HUES48 (cell line): ENCODE measurements around the gene SLC13A2.

ENCODE experiments used
- H3K27ac ChIP-seq: one replicate; pipeline ENCODE4 v1.7.0; 2013; ENCODE audit warnings: low read depth, low read length, inconsistent platforms
- H3K27me3 ChIP-seq: 2 replicates; pipeline ENCODE4 v1.6.1; 2013; ENCODE audit warnings: mild to moderate bottlenecking, low read length; ENCODE audit not compliant: control insufficient read depth, insufficient read depth
- H3K36me3 ChIP-seq: 2 replicates; pipeline ENCODE4 v1.6.1; 2013; ENCODE audit warnings: low read length; ENCODE audit not compliant: control insufficient read depth, insufficient read depth
- H3K4me1 ChIP-seq: 2 replicates; pipeline ENCODE4 v1.6.1; 2013; ENCODE audit warnings: mild to moderate bottlenecking, low read length; ENCODE audit not compliant: control insufficient read depth, insufficient read depth
- H3K4me3 ChIP-seq: 2 replicates; pipeline ENCODE4 v1.5.1; 2013; ENCODE audit warnings: mild to moderate bottlenecking, low read depth, low read length
- H3K9ac ChIP-seq: 2 replicates; pipeline ENCODE4 v1.6.1; 2013; ENCODE audit warnings: mild to moderate bottlenecking, low read depth, low read length, moderate library complexity
- H3K9me3 ChIP-seq: 2 replicates; pipeline ENCODE4 v1.6.1; 2013; ENCODE audit warnings: low read length; ENCODE audit not compliant: control insufficient read depth, insufficient read depth

Gene SLC13A2

GRCh38 chr17:28471531-28472342 is 1.7 kb upstream of the SLC13A2 start:
- Histone ChIP-seq H3K27ac (no peak overlapping the region), H3K27me3 (no peaks in the 10 kb centered on the region), H3K9me3 (no peaks in the 10 kb centered on the region), H3K4me1 (no peaks in the 10 kb centered on the region), H3K4me3 (no peak overlapping the region), H3K9ac (no peak overlapping the region), H3K36me3 (no peaks in the 10 kb centered on the region)

- no peaks in the 10 kb centered on the region for H3K4me1 ChIP-seq
- no peak overlapping the region for H3K4me3 ChIP-seq
- H3K9ac ChIP-seq, result no peak overlapping the region
- no peaks in the 10 kb centered on the region for H3K36me3 ChIP-seq
- no peaks in the 10 kb centered on the region for H3K9me3 ChIP-seq
- no peaks in the 10 kb centered on the region for H3K27me3 ChIP-seq
- no peak overlapping the region for H3K27ac ChIP-seq
Observed at GRCh38 chr17:28472871-28473497, 460 bp upstream of the SLC13A2 start.

- no peak overlapping the region for H3K4me3 ChIP-seq
- no peaks in the 10 kb centered on the region for H3K27me3 ChIP-seq
- no peak overlapping the region for H3K9ac ChIP-seq
- no peak overlapping the region for H3K27ac ChIP-seq
- no peaks in the 10 kb centered on the region for H3K4me1 ChIP-seq
- H3K9me3 ChIP-seq, result no peaks in the 10 kb centered on the region
- H3K36me3 ChIP-seq, result no peaks in the 10 kb centered on the region
Observed at GRCh38 chr17:28474111-28474531, 677 bp downstream of the SLC13A2 start.

DNA sequence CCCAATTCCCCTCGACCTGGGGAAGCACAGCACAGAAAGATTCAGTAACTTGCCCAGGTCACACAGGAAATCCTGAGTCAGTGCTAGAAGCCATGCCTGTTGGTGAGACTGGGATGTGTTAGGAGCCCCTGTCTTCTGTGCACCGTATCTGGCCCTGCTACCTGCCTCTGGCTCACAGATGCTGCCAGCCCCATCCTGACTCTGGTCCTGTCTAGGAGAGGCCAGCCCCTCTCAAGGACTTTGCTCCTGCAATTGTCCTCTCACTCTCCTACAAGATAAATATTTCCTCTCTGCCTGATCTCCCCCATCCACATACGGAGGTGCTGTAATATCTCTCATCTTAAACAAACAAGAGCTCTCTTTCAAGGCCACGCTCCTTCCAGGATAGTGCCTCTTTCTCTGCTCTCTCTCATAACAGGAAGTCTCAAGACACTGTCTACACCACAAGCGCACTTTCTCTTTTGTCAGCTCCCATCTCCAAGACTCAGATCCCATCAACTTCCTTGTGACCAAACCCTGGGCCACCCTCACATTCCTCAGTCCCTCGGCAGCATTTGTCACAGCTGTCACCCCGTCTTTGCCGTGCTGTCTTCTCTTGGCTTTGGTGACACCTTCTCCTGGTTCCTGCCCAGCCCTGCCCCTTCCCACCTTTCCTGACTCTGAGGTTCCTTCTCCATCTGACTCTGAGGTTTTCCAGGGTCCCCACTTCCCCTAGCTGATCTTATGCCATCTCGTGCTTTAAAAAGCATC is 1.9 kb downstream of the SLC13A2 start:
- Histone ChIP-seq H3K4me3 (no peak overlapping the region), H3K36me3 (no peaks in the 10 kb centered on the region), H3K27me3 (no peaks in the 10 kb centered on the region), H3K4me1 (no peaks in the 10 kb centered on the region), H3K9ac (no peak overlapping the region), H3K27ac (no peak overlapping the region), H3K9me3 (no peaks in the 10 kb centered on the region)

- no peak overlapping the region for H3K9ac ChIP-seq
- no peaks in the 10 kb centered on the region for H3K9me3 ChIP-seq
- no peaks in the 10 kb centered on the region for H3K27me3 ChIP-seq
- H3K36me3 ChIP-seq, result no peaks in the 10 kb centered on the region
- H3K27ac ChIP-seq, result no peak overlapping the region
- H3K4me1 ChIP-seq, result peaks cover 8% of the 10 kb centered on the region; the same call in 1 of the 2 replicates
- no peak overlapping the region for H3K4me3 ChIP-seq
Observed at GRCh38 chr17:28476076-28476865, 2.8 kb downstream of the SLC13A2 start.

GRCh38 chr17:28477928-28478327 is 4.5 kb downstream of the SLC13A2 start:
- Histone ChIP-seq H3K9ac (no peak overlapping the region), H3K4me1 (peaks cover 11% of the 10 kb centered on the region; the same call in 1 of the 2 replicates), H3K27ac (no peak overlapping the region)

GRCh38 chr17:28478712-28479615 is 5.5 kb downstream of the SLC13A2 start:
- H3K4me1 ChIP-seq, result peaks cover 11% of the 10 kb centered on the region; the same call in 1 of the 2 replicates
- H3K4me3 ChIP-seq, result no peak overlapping the region
- no peaks in the 10 kb centered on the region for H3K27me3 ChIP-seq
- H3K9ac ChIP-seq, result no peak overlapping the region
- H3K9me3 ChIP-seq, result no peaks in the 10 kb centered on the region
- H3K27ac ChIP-seq, result no peak overlapping the region
- H3K36me3 ChIP-seq, result no peaks in the 10 kb centered on the region

More at GRCh38 chr17:28477928-28478327, 4.5 kb downstream of the SLC13A2 start:
- Histone ChIP-seq H3K9me3 (no peaks in the 10 kb centered on the region), H3K27me3 (no peaks in the 10 kb centered on the region), H3K4me3 (no peak overlapping the region), H3K36me3 (no peaks in the 10 kb centered on the region)

GRCh38 chr17:28480278-28480677 is 6.8 kb downstream of the SLC13A2 start:
- H3K27me3 ChIP-seq, result no peaks in the 10 kb centered on the region
- H3K27ac ChIP-seq, result no peak overlapping the region
- H3K36me3 ChIP-seq, result no peaks in the 10 kb centered on the region
- no peak overlapping the region for H3K9ac ChIP-seq
- no peaks in the 10 kb centered on the region for H3K9me3 ChIP-seq
- H3K4me3 ChIP-seq, result no peak overlapping the region
- H3K4me1 ChIP-seq, result peaks cover 11% of the 10 kb centered on the region; the same call in 1 of the 2 replicates

DNA sequence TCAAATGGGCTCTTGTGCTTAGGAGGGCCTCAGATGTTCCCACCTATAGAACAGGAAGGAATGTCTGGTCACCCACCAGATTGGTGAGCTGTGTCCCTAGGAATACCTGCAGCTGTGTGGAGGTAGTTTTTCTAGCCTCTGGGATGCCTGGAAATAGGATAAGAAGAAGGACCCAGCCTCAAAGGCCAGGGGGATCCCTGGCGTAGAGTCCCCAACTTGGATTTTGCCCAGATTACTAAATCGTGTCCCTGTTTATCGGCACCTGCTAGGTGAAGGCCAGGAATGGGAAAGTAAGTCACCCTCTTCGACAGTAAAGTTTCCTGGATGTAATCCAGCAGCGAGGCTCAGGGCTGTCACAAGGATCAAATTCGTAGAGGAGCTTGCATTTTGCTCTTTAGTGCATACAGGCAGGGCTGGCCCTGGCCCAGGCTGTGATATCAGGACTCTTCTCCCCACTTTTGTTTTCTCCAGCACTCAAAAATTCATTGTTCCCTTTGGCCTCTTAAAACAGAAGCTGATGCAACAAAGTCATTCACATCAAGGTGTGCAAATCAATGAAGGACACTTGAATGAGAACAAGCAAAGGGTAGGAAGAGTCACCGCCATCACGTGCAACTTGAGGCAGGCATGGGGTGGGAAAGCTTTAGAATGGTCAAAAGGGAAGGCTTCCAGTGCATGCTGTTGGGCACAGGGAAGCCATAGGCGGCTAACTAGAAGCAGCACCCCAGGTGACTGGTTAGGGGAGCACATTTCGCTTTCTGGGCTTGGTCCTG is 7.5 kb downstream of the SLC13A2 start:
- Histone ChIP-seq H3K36me3 (no peaks in the 10 kb centered on the region), H3K27me3 (no peaks in the 10 kb centered on the region), H3K27ac (peak overlapping the region; percentile 40), H3K9ac (peak overlapping the region; percentile 51; the same call in 1 of the 2 replicates), H3K9me3 (no peaks in the 10 kb centered on the region), H3K4me3 (no peak overlapping the region), H3K4me1 (peaks cover 11% of the 10 kb centered on the region; the same call in 1 of the 2 replicates)
